Epithelial cell of prostate (primary cell): ENCODE measurements around the gene COQ2.
"Not testable (repeated sequence)": the region's sequence is repeated elsewhere in the genome, so short reads cannot be mapped to it uniquely, and the experiment has no call there.

ENCODE experiments used
- DNase-seq: peaks from one replicate; pipeline ENCODE4 v3.0.0-alpha.2; 2011; ENCODE audit warnings: low read depth, low spot score
- H3K27ac ChIP-seq: fragments of 450-650 bp; 2 replicates; pipeline ENCODE4 v1.5.1; 2017; ENCODE audit warnings: mild to moderate bottlenecking

The COQ2 gene

DNA sequence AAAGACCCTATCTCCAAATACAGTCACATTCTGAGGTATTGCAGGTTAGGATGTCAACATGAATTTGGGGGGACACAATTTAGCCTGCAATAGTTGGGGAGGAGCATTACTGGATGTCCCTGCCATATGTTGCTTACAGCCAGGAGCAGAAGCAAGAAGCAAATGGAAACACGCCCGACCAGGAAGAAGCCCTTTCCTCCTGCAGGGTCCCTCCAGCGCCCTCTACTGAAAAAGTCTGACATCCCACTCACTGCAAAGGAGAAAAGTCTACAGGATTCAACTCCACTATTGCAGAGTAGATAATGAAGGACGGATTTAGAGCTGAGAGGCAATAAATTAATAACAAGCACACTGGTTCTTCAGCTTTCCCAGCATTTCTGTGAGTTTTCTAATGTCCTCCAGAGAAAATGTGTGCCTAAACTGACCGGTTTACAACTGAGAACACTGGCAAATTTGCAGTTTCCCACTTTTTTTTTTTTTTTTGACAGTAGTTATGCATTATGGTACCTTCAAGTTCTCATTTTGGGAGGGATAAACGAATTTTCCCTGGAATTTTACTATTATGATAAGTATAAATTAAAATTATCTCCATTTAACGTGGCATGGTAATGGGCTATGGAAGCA, 31.7 kb downstream of the COQ2 start:
- peak overlapping the region; percentile 3 for H3K27ac ChIP-seq
- peak; percentile 24 for DNase-seq

DNA sequence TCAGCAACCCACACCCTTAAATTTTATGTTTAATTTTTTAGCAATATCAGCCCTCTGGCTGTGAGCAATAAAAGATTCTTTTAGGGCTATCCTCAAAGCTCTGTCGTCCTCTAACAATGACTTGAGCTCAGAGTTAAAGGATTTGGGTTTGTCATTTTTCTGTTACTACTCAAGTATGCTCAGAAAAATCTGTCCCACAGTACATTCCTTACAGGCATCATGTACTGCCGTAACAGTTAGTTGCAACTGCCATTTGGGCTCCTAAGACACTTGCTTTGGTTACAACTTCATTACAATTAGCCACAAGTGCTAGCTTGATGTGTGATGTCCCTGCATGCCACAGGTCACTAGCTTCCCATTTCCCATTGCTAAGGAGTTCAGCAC, 33.2 kb downstream of the COQ2 start:
- no peak overlapping the region for H3K27ac ChIP-seq
- DNase-seq = no peak

DNA sequence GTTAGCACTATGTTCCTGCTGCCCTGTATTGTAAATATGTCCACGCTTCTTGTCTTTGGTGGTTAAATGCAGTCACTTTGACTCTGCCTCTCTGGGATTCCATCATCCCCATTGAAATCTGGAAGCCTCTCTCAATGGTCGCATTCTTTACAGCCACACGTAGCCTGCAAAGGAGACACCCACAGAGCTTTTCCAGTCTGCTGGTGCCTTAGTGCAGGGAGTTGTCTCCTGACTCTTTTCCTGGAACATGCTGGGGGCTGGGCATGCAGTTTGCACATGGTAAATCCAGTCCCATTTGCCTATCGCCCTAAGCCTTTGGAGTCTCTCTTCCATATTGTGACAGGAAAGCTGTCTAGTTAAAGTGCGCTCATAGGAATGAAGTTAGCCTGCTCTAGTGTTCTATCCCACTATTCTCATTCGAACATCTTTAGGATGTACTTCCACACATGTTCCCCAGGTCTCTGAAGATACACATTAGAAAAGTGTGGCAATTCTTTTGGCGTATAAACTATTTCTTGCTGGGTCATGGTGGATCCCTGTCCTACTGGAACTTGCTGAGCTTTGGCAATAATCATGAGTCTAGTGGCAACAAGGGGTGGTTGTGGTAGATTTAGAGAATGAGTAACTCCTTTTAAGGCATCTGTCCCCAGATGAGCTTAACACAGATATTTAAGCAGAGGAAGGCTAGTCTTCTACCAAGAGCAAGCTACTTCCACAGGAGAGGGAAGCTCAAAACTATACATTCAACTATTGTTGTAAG, 33.7 kb downstream of the COQ2 start:
- no peak overlapping the region for H3K27ac ChIP-seq
- no peak for DNase-seq

DNA sequence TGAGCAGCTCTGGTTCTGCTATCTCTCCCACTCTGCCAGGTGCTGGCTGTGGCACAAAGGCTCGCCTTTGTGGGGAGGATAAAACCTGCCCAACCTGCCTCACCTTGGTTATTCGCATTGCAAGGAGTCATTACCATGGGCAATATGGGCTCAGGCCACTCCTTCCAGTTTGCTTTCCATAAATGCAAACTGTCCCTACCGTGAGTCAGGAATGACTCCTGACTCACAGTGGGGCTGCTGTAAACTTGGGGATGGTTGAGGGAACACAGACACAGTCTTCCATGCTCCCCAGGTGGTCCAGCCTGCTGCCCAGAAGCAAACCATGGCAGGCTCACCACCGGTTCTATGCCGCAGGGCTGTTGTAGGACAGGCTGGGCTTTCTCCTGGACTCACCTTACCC, 36.1 kb downstream of the COQ2 start:
- DNase-seq = peak; percentile 45
- peak overlapping the region; percentile 20 for H3K27ac ChIP-seq

DNA sequence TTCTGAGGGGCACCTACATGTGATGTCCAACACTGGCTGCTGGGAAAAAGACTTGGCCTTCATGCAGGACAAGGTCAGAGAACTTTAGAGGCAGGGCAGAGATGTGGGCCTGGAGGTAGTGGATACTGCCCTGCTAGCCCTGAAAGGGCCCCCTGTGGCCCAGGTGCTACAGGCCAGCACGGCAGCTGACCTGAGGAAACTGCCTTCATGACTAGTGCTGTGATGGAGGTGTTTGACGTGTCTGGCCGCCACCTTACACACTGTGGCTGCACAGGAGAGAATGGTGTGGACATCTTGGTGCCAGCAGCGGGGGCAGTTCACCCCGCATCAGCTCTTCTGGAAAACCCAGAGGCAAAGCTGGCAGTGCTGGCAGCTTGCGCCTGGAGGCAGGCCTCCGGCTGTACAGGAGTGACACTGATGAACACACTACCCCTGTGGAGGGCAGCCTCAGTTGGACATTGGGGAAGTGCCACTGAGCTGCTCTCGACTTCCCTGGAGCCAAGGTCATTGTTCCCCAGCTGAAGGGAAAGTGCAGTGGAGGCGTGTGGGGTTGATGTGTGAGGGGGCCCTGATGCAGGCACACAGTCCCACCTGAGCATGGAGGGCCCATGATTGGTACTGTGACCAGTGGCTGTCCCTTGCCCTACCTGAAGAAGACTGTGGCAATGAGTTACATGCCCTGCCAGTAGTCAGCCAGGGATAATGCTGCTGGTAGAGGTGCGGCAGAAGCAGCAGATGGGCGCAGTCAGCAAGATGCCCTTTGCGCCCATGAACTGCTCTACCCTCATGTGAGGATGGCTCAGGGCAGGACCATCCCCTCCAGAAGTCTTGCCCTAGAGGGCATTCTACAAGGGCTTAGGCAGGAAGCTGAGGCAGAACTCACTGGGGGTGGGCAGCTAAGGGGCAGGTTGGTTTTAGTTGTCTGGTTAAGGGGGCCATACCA, 36.9 kb downstream of the COQ2 start:
- DNase-seq = no peak
- peak overlapping the region; percentile 20 for H3K27ac ChIP-seq

DNA sequence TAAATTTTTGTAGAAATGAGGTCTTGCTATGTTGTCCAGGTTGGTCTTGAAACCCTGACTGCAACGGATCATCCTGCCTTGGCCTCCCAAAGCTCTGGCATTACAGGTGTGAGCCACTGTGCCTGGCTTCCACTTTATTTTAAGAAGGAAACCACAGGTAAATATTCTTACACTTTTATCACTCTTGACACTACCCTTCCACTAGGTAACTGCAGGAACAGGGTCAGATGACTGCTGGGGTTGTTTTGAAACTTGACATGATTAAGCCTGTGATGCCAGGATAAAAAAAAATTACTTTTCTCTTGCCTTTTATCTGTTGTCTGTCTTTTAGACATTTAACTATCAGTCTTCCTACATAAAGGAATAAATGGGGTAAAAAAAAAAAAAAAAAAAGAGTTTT, 43.5 kb downstream of the COQ2 start:
- DNase-seq = no peak
- no peak overlapping the region for H3K27ac ChIP-seq

DNA sequence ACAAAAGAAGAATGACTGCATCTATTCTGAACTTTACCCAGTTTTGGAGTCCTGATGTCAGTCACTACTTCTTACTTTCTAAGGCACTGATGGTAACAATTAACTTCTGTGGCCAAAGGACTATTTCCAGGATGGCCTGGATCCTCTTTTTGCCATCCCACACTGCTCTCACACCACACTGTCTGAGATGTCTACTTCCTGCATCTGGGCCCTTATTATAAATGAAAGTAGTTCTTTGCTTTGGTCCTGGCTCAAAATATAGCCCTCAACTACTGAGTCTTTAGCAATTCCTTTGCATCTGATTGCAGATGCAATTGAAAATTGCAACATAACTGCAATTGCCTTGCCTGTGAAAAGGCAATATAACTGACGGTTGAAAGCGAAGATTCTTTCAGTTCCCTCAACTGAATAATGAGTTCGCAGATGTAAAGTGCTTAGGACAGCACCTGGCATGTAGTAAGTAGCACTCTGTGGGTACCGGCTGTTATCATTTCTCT, 44.2 kb downstream of the COQ2 start:
- no peak overlapping the region for H3K27ac ChIP-seq
- no peak for DNase-seq

DNA sequence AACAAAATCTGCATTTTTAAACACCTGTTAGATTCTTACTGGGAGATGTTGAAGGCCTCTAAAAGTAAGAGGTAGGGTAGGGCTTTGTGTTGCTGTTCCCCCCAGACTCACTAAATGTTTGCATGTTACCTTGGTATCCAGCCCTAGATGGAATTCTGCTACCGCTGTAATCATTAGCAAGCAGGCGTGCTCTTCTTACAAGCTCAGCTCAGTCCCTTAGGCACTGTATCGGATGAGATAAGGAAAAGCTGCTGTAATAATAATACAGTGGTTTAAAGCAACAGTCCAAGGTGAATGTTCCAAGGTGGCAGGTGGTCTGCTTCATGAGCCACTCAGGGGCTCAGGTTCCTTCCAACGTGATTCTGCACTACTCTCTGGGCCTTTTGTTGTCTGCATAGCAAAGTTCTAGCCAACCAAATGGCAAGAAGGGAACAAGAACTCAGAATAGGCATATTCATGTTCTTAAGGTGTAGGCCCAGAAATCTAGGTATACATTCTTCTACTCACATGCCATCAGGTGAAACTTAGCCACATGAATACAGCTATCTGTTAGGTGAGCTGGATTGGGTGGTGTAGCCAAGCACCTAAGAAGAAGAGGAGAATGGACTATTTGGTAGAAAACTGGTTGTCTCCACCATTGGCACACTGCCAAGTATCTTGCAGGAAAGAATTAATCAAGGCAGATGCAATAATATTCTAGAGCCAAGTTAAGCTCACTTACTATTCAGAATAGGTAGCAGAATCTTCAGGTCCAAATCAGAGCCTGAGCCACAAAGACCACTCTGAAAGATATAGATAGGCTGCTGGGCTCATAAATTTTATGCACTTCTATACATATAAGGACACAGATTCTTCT, 46.0 kb downstream of the COQ2 start:
- H3K27ac ChIP-seq = no peak overlapping the region
- no peak for DNase-seq

DNA sequence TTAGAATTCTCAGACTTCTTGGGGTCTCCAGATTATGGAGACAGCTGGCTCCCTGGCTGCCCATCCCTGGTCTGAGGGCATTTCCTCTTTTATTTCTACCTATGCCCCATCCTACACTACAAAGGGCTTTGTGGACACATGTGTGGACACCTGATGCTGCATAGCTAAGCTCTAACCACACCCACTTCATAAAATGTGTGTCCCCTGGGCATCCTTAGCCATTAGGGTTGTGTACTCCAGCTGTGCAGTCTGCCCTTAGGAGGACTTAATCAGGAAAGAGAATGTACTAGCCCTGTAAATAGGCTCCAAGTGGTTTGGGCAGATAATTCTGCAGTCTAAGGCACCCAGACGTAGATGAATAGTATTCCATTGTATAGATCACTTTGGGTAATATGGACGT, 47.0 kb downstream of the COQ2 start:
- no peak for DNase-seq
- H3K27ac ChIP-seq = no peak overlapping the region

DNA sequence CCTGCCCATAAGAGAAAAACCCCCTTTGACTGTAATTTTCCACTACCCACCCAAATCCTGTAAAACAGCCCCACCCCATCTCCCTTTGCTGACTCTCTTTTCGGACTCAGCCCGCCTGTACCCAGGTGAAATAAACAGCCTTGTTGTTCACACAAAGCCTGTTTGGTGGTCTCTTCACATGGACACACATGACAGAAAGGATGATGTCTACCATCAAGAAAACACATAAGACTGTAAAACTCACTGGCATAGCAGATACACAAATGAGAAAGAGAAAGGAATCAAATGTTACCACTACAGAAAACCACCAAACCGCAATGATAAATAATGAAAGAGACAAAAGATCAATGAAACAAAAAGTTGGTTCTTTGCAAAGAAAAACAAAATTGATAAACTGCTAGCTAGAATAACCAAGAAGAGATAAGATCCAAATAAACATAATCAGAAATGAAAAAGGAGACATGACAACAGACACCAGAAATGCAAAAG, 48.9 kb downstream of the COQ2 start:
- not testable (repeated sequence) for DNase-seq

DNA sequence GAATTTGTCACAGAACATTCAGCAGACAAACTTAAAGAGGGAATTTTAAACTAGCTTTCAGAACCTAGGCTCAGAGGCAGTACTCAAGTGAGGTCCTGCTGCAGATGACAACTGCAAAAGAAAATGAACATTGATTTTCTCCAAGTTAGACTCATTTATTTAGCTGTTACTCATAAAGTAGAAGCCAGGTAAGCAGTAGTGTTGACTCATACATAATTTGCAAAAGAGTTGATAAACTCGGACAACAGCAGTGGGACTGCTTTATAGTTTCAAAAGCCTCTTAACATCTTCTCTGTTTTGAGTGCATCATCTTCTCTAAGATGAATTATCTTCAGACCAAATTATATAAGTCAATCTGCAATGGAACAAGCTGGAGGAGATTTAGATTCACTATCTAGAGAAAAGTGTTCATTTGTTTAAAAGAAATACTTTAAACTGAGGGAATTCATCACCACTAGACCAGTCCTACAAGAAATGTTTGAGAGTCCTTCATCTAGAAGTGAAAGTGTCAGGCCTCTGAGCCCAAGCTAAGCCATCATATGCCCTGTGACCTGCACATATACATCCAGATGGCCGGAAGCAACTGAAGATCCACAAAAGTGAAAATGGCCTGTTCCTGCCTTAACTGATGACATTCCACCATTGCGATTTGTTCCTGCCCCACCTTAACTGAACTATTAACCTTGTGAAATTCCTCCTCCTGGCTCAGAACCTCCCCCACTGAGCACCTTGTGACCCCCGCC, 49.5 kb downstream of the COQ2 start:
- no peak overlapping the region for H3K27ac ChIP-seq
- DNase-seq = no peak

More for the DNA sequence above, 48.9 kb downstream of the COQ2 start:
- H3K27ac ChIP-seq = not testable (repeated sequence)

DNA sequence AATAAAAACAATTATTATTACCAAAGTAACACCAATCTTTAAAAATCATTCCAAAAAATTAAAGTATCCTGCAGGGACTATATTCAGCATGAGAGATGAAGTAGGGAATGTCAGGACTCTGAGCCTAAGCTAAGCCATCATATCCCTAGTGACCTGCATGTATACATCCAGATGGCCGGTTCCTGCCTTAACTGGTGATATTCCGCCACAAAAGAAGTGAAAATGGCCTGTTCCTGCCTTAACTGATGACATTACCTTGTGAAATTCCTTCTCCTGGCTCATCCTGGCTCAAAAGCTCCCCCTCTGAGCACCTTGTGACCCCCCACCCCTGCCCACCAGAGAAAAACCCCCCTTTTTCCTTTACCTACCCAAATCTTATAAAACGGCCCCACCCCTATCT, 50.2 kb downstream of the COQ2 start:
- not testable (repeated sequence) for H3K27ac ChIP-seq, DNase-seq

DNA sequence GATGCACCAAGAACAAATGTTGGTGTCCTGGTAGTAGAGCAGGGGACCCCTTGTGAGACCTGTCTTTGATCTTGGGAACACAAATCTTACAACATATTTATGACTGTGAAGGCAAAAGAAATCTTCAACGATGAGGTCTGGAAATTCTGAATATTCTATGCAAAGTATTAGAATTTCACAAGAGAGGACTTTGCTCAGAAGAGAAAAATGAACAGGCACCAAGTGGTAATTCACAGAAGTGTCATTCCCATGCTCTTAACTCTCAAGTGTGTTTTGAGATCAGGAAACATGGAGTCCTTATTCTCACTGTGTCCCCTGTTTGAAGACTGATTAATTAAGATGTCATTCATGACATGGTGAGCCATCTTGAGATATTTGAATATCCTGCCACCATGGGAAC, 52.5 kb downstream of the COQ2 start:
- no peak for DNase-seq
- peak overlapping the region; percentile 53 for H3K27ac ChIP-seq

DNA sequence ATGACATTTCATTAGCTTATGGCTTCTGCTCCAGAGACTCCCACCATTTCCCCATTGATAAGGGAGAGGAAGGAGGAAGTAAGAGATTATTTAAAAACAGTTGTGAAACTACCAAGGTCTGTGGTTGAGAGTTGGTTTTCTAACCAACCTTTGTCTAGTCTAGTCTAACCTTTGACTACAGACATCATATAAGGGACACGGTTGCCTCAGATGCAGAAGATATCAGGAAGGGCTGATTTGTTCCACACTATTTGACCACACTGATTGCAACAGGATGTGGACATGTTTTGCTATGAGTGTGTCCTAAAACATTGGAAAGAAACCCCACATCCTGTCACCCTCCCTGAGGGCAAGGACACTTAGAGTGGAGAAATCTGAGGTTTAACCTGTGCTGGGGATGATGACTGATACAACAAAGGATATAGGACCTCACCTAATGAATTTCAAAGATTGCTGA, 53.0 kb downstream of the COQ2 start:
- peak overlapping the region; percentile 53 for H3K27ac ChIP-seq
- no peak for DNase-seq

DNA sequence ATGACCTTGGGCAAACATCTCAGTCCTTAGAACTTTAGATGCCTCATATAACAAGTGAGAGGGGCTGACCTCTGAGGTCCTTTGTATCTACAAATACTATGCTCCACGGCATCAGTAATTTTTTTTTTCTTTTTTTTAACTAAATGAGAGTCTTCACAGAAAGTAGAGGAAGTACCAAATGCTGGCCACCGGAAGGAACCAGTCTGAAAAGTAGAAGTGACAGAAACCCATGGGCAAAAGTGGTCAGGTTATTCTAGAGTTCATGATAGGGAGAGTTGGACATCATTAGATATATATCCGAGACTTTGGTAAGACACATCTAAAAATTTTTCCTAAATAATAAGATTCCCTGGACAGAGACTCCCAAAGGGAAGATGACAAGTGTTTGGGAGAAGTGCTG, 53.7 kb downstream of the COQ2 start:
- DNase-seq = no peak

DNA sequence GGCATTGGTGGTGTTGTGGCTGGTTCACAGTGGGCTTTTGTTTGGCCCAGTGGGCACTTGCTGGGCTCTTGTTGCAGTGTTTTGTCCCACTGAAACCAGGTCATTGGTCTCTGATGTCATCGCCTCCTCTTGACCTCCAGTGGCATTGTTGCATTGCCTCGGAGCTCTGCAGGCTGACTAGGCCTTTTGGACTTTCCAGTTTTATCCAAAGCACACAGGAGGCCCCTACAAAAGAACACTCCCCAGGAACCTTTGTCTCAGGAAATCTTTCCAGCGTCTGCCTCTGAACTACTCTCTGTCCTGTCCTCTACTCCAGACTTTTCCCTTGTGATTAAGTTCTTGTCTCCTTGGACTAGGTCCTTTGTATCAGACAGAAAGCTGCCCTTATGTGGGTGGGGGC, 54.8 kb downstream of the COQ2 start:
- H3K27ac ChIP-seq = no peak overlapping the region
- no peak for DNase-seq

More for the DNA sequence above, 53.7 kb downstream of the COQ2 start:
- no peak overlapping the region for H3K27ac ChIP-seq

DNA sequence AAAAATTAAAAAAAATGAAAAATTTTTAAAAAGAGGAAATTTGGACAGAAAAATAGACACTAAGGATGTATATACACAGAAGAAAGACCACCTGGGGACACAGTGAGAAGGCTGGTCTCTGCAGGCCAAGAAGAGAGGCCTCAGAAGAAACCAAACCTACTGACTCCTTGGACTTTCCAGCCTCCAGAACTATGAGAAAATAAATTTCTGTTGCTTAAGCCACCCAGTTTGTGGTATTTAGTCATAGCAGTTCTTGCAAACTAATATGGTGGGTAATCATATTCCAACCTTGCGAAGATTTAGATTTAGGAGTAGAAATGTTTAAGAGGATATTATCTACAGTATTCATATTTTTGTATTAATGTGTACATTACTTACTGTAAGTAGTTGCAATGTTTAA, 56.4 kb downstream of the COQ2 start:
- DNase-seq = no peak
- H3K27ac ChIP-seq = no peak overlapping the region

DNA sequence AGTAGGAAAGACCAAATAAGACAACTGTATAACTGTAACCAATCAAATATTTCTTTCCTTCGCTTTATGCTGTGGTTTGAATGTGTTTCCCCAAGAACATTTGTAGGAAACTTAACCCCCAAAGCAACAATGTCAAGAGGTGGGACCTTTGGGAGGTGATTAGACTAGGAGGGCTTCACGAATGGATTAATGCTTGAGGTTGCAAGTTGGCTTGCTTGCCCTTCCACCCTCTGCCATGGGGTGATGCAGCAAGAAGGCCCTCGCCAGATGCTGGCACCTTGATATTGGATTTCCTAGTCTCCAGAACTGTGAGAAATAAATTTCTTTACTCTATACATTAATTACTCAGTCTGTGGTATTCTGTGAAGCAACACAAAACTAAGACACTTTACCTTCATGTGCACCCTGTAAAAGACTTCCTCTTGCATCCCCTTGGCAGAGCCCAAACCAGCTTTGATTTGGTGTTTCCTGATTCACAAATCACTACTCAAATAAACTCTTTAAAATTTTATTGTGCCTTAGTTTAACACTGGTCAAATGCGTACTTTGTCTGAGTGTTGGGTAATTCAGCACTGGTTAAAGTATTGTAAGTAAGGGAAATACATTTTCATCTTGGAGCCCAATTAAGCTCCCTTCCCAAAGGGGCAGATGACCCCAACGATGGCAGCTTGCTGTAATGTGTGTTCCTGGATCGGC, 59.9 kb downstream of the COQ2 start:
- no peak for DNase-seq
- no peak overlapping the region for H3K27ac ChIP-seq
